K562 (cell line): ENCODE data around the gene DNASE1L1. TPM values are rescaled to one million over a fixed set of nuclear protein-coding genes. Genes with fewer than 3 reads are reported as not detected.

ENCODE experiments used
- ATAC-seq: fragments of 200-7000 bp; cut with Tn5 transposase; 3 replicates; pipeline ENCODE4 v1.9.1; 2020; ENCODE audit warnings: moderate library complexity
- BruUV-seq: library from RNA; stranded (reverse); fragments of 400-500 nt; replicated peaks from 2 replicates; lab custom pipeline; 2021; lab: Mats Ljungman, UMichigan
- CTCF ChIA-PET: fragments of 300-600 bp; formaldehyde crosslinking; extraction: SDS; loops from one replicate; lab custom pipeline; 2021; ENCODE audit warnings: low intra/inter-chr PET ratio; lab: Yijun Ruan, JAX
- POLR2A ChIA-PET: fragments of 300-600, 350-650 bp; sonication (Branson Sonifier 250); formaldehyde crosslinking; extraction: SDS; loops from one replicate; lab custom pipeline; 2021; ENCODE audit warnings: antibody characterized with exemption, inconsistent platforms; lab: Yijun Ruan, JAX
- DNase-seq, 4 experiments: peaks; one replicate each; pipeline versions ENCODE4 v3.0.0 to v3.0.0-alpha.2; 2011 to 2018; ENCODE audit warnings: low spot score in 3 of 4, mixed read lengths in 3 of 4; ENCODE audit errors: extremely low read depth in 1 of 4
- FAIRE-seq: peaks from 2 replicates; lab custom pipeline; 2011; peaks lifted over from hg19 to GRCh38; lab: Jason Lieb, UNC
- H2AFZ ChIP-seq: 2 replicates; pipeline ENCODE4 v1.6.0; 2011; ENCODE audit warnings: low read depth, low read length, control low read depth, inconsistent platforms
- H3K27ac ChIP-seq: fragments of 200-600 bp; 3 replicates; pipeline ENCODE4 v1.8.0; 2011; ENCODE audit warnings: low read depth, mild to moderate bottlenecking, control low read depth, inconsistent platforms, low read length, moderate library complexity, mixed read lengths; ENCODE audit errors: extremely low read depth
- H3K27me3 ChIP-seq, 2 experiments: fragments of 300-600 bp in 1 of 2; 2 replicates in 1 of 2; 3 replicates in 1 of 2; pipeline versions ENCODE4 v1.6.0 to v1.8.0; 2011; ENCODE audit warnings: inconsistent platforms in 2 of 2, low read length in 2 of 2, mild to moderate bottlenecking in 1 of 2, mixed read lengths in 1 of 2, moderate library complexity in 1 of 2; ENCODE audit not compliant: control insufficient read depth in 2 of 2, insufficient read depth in 2 of 2
- H3K36me3 ChIP-seq: fragments of 300-600 bp; 3 replicates; pipeline ENCODE4 v1.8.0; 2011; ENCODE audit warnings: mild to moderate bottlenecking, low read length, inconsistent platforms; ENCODE audit not compliant: control insufficient read depth, insufficient read depth
- H3K4me1 ChIP-seq, 2 experiments: fragments of 200-600 bp in 1 of 2; replicated peaks in 1 of 2; 2 replicates in 1 of 2; 3 replicates in 1 of 2; pipeline versions ENCODE4 v1.5.1 to v1.8.0; 2011; ENCODE audit warnings: inconsistent platforms in 2 of 2, low read length in 2 of 2, mild to moderate bottlenecking in 1 of 2, mixed read lengths in 1 of 2, moderate library complexity in 1 of 2; ENCODE audit not compliant: control insufficient read depth in 2 of 2, insufficient read depth in 2 of 2
- H3K4me2 ChIP-seq: 2 replicates; pipeline ENCODE4 v1.6.1; 2011; ENCODE audit warnings: low read length, control low read depth, inconsistent platforms, mixed read lengths; ENCODE audit not compliant: insufficient read depth
- H3K4me3 ChIP-seq: fragments of 200-600 bp; sonication (generic), shearing (Covaris generic); 2 replicates; pipeline ENCODE4 v1.5.1; 2016; ENCODE audit warnings: control low read depth, inconsistent platforms
- H3K79me2 ChIP-seq: fragments of 200-600 bp; 3 replicates; pipeline ENCODE4 v1.8.0; 2011; ENCODE audit warnings: low read length, inconsistent platforms; ENCODE audit not compliant: control insufficient read depth, insufficient read depth
- H3K9ac ChIP-seq, 2 experiments: 2 replicates each; pipeline versions ENCODE4 v1.6.0 to v1.6.1; 2011; ENCODE audit warnings: low read depth in 2 of 2, low read length in 2 of 2, control low read depth in 1 of 2, inconsistent platforms in 1 of 2, mild to moderate bottlenecking in 1 of 2, mixed read lengths in 1 of 2; ENCODE audit not compliant: insufficient read depth in 1 of 2
- H3K9me1 ChIP-seq: one replicate; pipeline ENCODE4 v1.6.0; 2011; ENCODE audit warnings: inconsistent platforms, mild to moderate bottlenecking, low read length, moderate library complexity; ENCODE audit not compliant: control insufficient read depth, insufficient read depth
- H3K9me3 ChIP-seq: replicated peaks from 2 replicates; pipeline ENCODE4 v1.5.1; 2011; ENCODE audit warnings: low read depth, low read length, inconsistent platforms; ENCODE audit not compliant: control insufficient read depth, insufficient read depth
- H4K20me1 ChIP-seq: replicated peaks from 2 replicates; pipeline ENCODE4 v1.6.1; 2011; ENCODE audit warnings: low read length, inconsistent platforms, mixed read lengths; ENCODE audit not compliant: control insufficient read depth, insufficient read depth
- KAT2B ChIP-seq: IDR thresholded peaks from one replicate; pipeline ENCODE4 v1.6.1; 2012; ENCODE audit warnings: low read depth, mild to moderate bottlenecking, control low read depth, inconsistent platforms, low read length, moderate library complexity
- PCBP2 ChIP-seq: fragments of 200-400 bp; formaldehyde crosslinking; IDR thresholded peaks from 2 replicates; pipeline ENCODE4 v1.6.1; 2018; ENCODE audit warnings: low read length, low read depth, mild to moderate bottlenecking, moderate library complexity; ENCODE audit not compliant: poor library complexity, severe bottlenecking
- PHF21A ChIP-seq: fragments of 450-650 bp; IDR thresholded peaks from 2 replicates; pipeline ENCODE4 v1.6.1; 2017; ENCODE audit warnings: low read depth, borderline replicate concordance
- POLR2G ChIP-seq: fragments of 200-400 bp; formaldehyde crosslinking; IDR thresholded peaks from 2 replicates; pipeline ENCODE4 v1.6.1; 2017; ENCODE audit warnings: low read depth, mild to moderate bottlenecking, antibody characterized with exemption, low read length, moderate library complexity
- RBFOX2 ChIP-seq: fragments of 200-400 bp; formaldehyde crosslinking; IDR thresholded peaks from 2 replicates; pipeline ENCODE4 v1.6.1; 2017; ENCODE audit warnings: low read depth, mild to moderate bottlenecking, low read length, moderate library complexity
- RUNX1 ChIP-seq: sonication (generic); IDR thresholded peaks from 2 replicates; pipeline ENCODE4 v1.6.1; 2016; ENCODE audit warnings: antibody characterized with exemption, low read depth
- TAF9B ChIP-seq: fragments of 450-650 bp; IDR thresholded peaks from 2 replicates; pipeline ENCODE4 v1.6.1; 2018; ENCODE audit warnings: mild to moderate bottlenecking; ENCODE audit not compliant: partially characterized antibody
- ZBTB34 ChIP-seq: fragments of 250-450 bp; sonication (Bioruptor Pico); IDR thresholded peaks from 2 replicates; pipeline ENCODE4 v1.8.0; 2021; ENCODE audit warnings: mild to moderate bottlenecking, moderate library complexity
- ZNF766 ChIP-seq: fragments of 200-800 bp; sonication (Bioruptor generic); conservative IDR thresholded peaks from 2 replicates; pipeline ENCODE4 v1.6.1; 2016; ENCODE audit warnings: missing genetic modification characterization, missing compliant biosample characterization
- WGBS: fragments of 100-300 bp; shearing (Covaris generic); methylation state at CpG from one replicate; pipeline ENCODE4 v1.1.6; 2016; ENCODE audit warnings: low coverage, mixed read lengths; ENCODE audit not compliant: insufficient coverage; ENCODE audit errors: missing lambda C conversion rate; 5-methylcytosine and 5-hydroxymethylcytosine counted together
- in situ Hi-C: fragments of 300-500 bp; cut with MboI; formaldehyde crosslinking; loops from 4 replicates; pipeline ENCODE4 v1.15.0; 2018; ENCODE audit warnings: inconsistent platforms, mixed read lengths
- intact Hi-C: fragments of 100-400 bp; cut with micrococcal nuclease; formaldehyde crosslinking; loops from 2 replicates; pipeline ENCODE4 v1.14.2; 2022
- polyA plus RNA-seq, 8 experiments: library from polyadenylated mRNA; depleted of rRNA in 4 of 8; stranded (reverse) in 5 of 8; unstranded in 3 of 8; fragments of >200 nt; fragmentation: Nextera tagmentation in 2 of 8; fragmentation: Illumina TruSeq in 1 of 8; extraction: Ambion mirVana in 2 of 8; extraction: Trizol in 1 of 8; gene quantifications; 2 replicates each; pipeline versions ENCODE4 v1.2.1 to v1.2.3, GENCODE V29; 2011 to 2014; ENCODE audit warnings: inconsistent platforms in 1 of 8, missing spikeins in 1 of 8
- total RNA-seq, 7 experiments: library from RNA; depleted of rRNA in 6 of 7; stranded (reverse); fragments of >200 nt in 6 of 7; fragmentation: Illumina TruSeq in 2 of 7; extraction: Trizol in 2 of 7; gene quantifications; 2 replicates each; pipeline versions ENCODE4 v1.2.1 to v1.2.3, GENCODE V29; 2011 to 2021; ENCODE audit warnings: low replicate concordance in 1 of 7
- TF ChIP-seq, protein P1 (sequence below): sonication (generic); formaldehyde crosslinking; IDR thresholded peaks from 2 replicates; pipeline ENCODE4 v1.8.0; 2023; ENCODE audit warnings: mild to moderate bottlenecking, missing genetic modification reagents

The DNASE1L1 gene
- total and polyA plus RNA-seq, 9 of the 15 experiments (the other 6 are each of a cell fraction or from before 2014, with no cell fraction given), result 0.73 to 12.6 (median 7.9) TPM

- no peaks in the 10 kb centered on the region for H4K20me1 ChIP-seq
- no peak for DNase-seq
- POLR2A ChIA-PET, result interaction anchor here (0.7 kb wide), 1 partner anchor 10 kb away, joined by 5 read pairs; no protein-coding TSS in a partner anchor
- CTCF ChIA-PET, result no interaction called here
- peaks cover 19% of the 10 kb centered on the region; the same call in 2 of the 3 replicates for H3K36me3 ChIP-seq
- no peak overlapping the region for H3K4me3 ChIP-seq
- no peak for FAIRE-seq
- no peaks in the 10 kb centered on the region for H3K9me1 ChIP-seq
- 84% methylated on average over 5 of the region's 6 CpGs for WGBS
- H3K27ac ChIP-seq, result no peak overlapping the region
- no TSS peak for BruUV-seq
- H2AFZ ChIP-seq, result no peak overlapping the region
- intact Hi-C loops (no loop called here), in situ Hi-C loops (no loop called here)
- ATAC-seq, result no peak
- peaks cover 20 to 49% of the 10 kb centered on the region in 2 experiments for H3K4me1 ChIP-seq
- no peaks in the 10 kb centered on the region for H3K27me3 ChIP-seq
- no peak overlapping the region for H3K4me2 ChIP-seq
- peaks cover 26% of the 10 kb centered on the region for H3K79me2 ChIP-seq
- no peak for TF ChIP-seq PCBP2
- H3K9ac ChIP-seq, result no peak overlapping the region
- H3K9me3 ChIP-seq, result no peaks in the 10 kb centered on the region
These were observed 27.8 kb downstream of the DNASE1L1 start for GRCh38 chrX:154381271-154381670.

DNA sequence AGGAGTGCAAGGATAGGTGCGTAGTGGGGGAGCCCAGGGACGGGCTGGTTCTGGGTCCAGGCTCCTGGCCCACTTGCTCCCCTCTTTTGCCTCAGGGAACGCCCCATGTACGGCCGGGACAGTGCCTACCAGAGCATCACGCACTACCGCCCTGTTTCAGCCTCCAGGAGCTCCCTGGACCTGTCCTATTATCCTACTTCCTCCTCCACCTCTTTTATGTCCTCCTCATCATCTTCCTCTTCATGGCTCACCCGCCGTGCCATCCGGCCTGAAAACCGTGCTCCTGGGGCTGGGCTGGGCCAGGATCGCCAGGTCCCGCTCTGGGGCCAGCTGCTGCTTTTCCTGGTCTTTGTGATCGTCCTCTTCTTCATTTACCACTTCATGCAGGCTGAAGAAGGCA is 28.3 kb downstream of the DNASE1L1 start:
- H4K20me1 ChIP-seq, result no peaks in the 10 kb centered on the region
- no peaks in the 10 kb centered on the region for H3K9me1 ChIP-seq
- peaks cover 26% of the 10 kb centered on the region for H3K79me2 ChIP-seq
- intact Hi-C loops (no loop called here), in situ Hi-C loops (no loop called here)
- WGBS, result 83% methylated on average over 9 of the region's 14 CpGs
- peak overlapping the region; percentile 91; the same call in 1 of the 2 replicates for H3K4me3 ChIP-seq
- H3K27me3 ChIP-seq, result no peaks in the 10 kb centered on the region
- H3K4me2 ChIP-seq, result peak overlapping the region; percentile 83
- peak overlapping the region; percentile 95 to 100; a peak in 3 of 4 replicates for H3K9ac ChIP-seq
- H3K36me3 ChIP-seq, result peaks cover 19% of the 10 kb centered on the region; the same call in 2 of the 3 replicates
- ChIA-PET CTCF (no interaction called here), POLR2A (interaction anchor here (0.7 kb wide), 1 partner anchor 10 kb away, joined by 5 read pairs; no protein-coding TSS in a partner anchor)
- H2AFZ ChIP-seq, result no peak overlapping the region
- no peak for FAIRE-seq
- DNase-seq, result no peak
- H3K9me3 ChIP-seq, result no peaks in the 10 kb centered on the region
- peak overlapping the region; percentile 30; the same call in 1 of the 3 replicates for H3K27ac ChIP-seq
- H3K4me1 ChIP-seq, result peaks cover 20 to 49% of the 10 kb centered on the region in 2 experiments
- no peak for ATAC-seq
- BruUV-seq, result no TSS peak
- TF ChIP-seq KAT2B (no peak), RUNX1 (no peak), PHF21A (no peak), TAF9B (no peak), ZNF766 (CRISPR knock-in tag) (no peak), POLR2G (peak; percentile 29; the same call in 1 of the 2 replicates), RBFOX2 (0 out of 2 replicates have a peak, but pooled peaks have one; percentile 46), ZBTB34 (CRISPR knock-in tag) (no peak)
- TF ChIP-seq, protein P1, sequence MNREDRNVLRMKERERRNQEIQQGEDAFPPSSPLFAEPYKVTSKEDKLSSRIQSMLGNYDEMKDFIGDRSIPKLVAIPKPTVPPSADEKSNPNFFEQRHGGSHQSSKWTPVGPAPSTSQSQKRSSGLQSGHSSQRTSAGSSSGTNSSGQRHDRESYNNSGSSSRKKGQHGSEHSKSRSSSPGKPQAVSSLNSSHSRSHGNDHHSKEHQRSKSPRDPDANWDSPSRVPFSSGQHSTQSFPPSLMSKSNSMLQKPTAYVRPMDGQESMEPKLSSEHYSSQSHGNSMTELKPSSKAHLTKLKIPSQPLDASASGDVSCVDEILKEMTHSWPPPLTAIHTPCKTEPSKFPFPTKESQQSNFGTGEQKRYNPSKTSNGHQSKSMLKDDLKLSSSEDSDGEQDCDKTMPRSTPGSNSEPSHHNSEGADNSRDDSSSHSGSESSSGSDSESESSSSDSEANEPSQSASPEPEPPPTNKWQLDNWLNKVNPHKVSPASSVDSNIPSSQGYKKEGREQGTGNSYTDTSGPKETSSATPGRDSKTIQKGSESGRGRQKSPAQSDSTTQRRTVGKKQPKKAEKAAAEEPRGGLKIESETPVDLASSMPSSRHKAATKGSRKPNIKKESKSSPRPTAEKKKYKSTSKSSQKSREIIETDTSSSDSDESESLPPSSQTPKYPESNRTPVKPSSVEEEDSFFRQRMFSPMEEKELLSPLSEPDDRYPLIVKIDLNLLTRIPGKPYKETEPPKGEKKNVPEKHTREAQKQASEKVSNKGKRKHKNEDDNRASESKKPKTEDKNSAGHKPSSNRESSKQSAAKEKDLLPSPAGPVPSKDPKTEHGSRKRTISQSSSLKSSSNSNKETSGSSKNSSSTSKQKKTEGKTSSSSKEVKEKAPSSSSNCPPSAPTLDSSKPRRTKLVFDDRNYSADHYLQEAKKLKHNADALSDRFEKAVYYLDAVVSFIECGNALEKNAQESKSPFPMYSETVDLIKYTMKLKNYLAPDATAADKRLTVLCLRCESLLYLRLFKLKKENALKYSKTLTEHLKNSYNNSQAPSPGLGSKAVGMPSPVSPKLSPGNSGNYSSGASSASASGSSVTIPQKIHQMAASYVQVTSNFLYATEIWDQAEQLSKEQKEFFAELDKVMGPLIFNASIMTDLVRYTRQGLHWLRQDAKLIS (CRISPR knock-in tag), result no peak
